ENCODE data around the gene TSPO2. TPM values are rescaled to one million over a fixed set of nuclear protein-coding genes. Genes with fewer than 3 reads are reported as not detected.

TSPO2 gene
- total and polyA plus RNA-seq, 9 of the 15 experiments (the other 6 are each of a cell fraction or from before 2014, with no cell fraction given), result not detected

GRCh38 chr6:41071923-41072835 is 29.9 kb downstream of the TSPO2 start, which contains the start of gene OARD1 (continued):
- TF ChIP-seq ZBTB12 (CRISPR knock-in tag; IDR thresholded peaks at IDR 0.05) (no peak), STAT5A (IDR thresholded peaks at IDR 0.05; ENCODE audit: borderline replicate concordance, low read length) (peak; percentile 17; the same call in 1 of the 2 replicates), ELF4 (CRISPR knock-in tag; IDR thresholded peaks at IDR 0.05) (no peak), NONO (IDR thresholded peaks at IDR 0.05; ENCODE audit: low read depth in 2 of 2, low read length in 1 of 2) (no peak; a peak in 1 of 4 replicates), NR1H2 (CRISPR knock-in tag; IDR thresholded peaks at IDR 0.05) (peak; percentile 85; the same call in 1 of the 2 replicates), UBTF (IDR thresholded peaks at IDR 0.05; ENCODE audit: borderline replicate concordance in 1 of 2, low read depth in 2 of 2, low read length in 2 of 2) (peak in 1 of 2 experiments; percentile 59; a peak in 2 of 4 replicates), KLF1 (tag; IDR thresholded peaks at IDR 0.05) (peak; percentile 72), ZNF785 (CRISPR knock-in tag; IDR thresholded peaks at IDR 0.05) (no peak), USF1 (CRISPR knock-in tag; IDR thresholded peaks at IDR 0.05) (no peak), NELFE (IDR thresholded peaks at IDR 0.05; ENCODE audit: insufficient read depth, insufficient read length) (no peak), E4F1 (CRISPR knock-in tag; IDR thresholded peaks at IDR 0.05; ENCODE audit: borderline replicate concordance) (no peak), POLR2A (conservative IDR thresholded peaks at IDR 0.05) (peak; percentile 96), KLF10 (CRISPR knock-in tag; IDR thresholded peaks at IDR 0.05) (no peak), ZNF121 (CRISPR knock-in tag; conservative IDR thresholded peaks at IDR 0.05) (no peak), U2AF1 (optimal IDR thresholded peaks at IDR 0.05; ENCODE audit: low read depth, low read length) (no peak), MEIS2 (IDR thresholded peaks at IDR 0.05; ENCODE audit: partially characterized antibody) (peak; percentile 99), LCOR (CRISPR knock-in tag; IDR thresholded peaks at IDR 0.05) (peak; percentile 93), SMARCB1 (IDR thresholded peaks at IDR 0.05; ENCODE audit: insufficient read length, low read depth) (no peak), ZNF444 (CRISPR knock-in tag; IDR thresholded peaks at IDR 0.05) (no peak), ZNF511 (CRISPR knock-in tag; IDR thresholded peaks at IDR 0.05) (peak; percentile 86), EWSR1 (IDR thresholded peaks at IDR 0.05; ENCODE audit: borderline replicate concordance, low read depth, partially characterized antibody) (no peak)

Data from K562 (cell line).